ENCODE measurements around the gene FAM13A.

GRCh38 chr4:88780389-88780788 lies 276.6 kb downstream of the FAM13A start:
- TF ChIP-seq EZH2 (IDR thresholded peaks at IDR 0.05; ENCODE audit: borderline replicate concordance, low read depth, low read length, severe bottlenecking) (no peak), POLR2AphosphoS5 (IDR thresholded peaks at IDR 0.05; ENCODE audit: insufficient read depth, low read depth, low read length) (no peak), POLR2A (IDR thresholded peaks at IDR 0.05; ENCODE audit: low read depth, low read length) (no peak), CTCF (IDR thresholded peaks at IDR 0.05; ENCODE audit: extremely low read depth in 1 of 2, insufficient read depth in 1 of 2, low read depth in 1 of 2, low read length in 2 of 2) (no peak), MYC (IDR thresholded peaks at IDR 0.05; ENCODE audit: low read depth, low read length) (no peak), MAX (IDR thresholded peaks at IDR 0.05; ENCODE audit: insufficient read depth, insufficient read length) (no peak), JUN (IDR thresholded peaks at IDR 0.05; ENCODE audit: borderline replicate concordance, insufficient read depth, insufficient read length, low read depth) (no peak), FOS (IDR thresholded peaks at IDR 0.05; ENCODE audit: borderline replicate concordance, insufficient read depth, low read length) (no peak)
